SK-N-SH (cell line): ENCODE results near the gene OGFOD2. TPM values are rescaled to one million over a fixed set of nuclear protein-coding genes. Genes with fewer than 3 reads are reported as not detected.

ENCODE experiments used
- CTCF ChIA-PET: fragments of 300-600, 350-600 bp; formaldehyde crosslinking; extraction: SDS; loops from one replicate; lab custom pipeline; 2021; lab: Yijun Ruan, JAX
- POLR2A ChIA-PET: fragments of 350-600 bp; sonication (Branson Sonifier 250); formaldehyde crosslinking; extraction: SDS; loops from one replicate; lab custom pipeline; 2020; ENCODE audit warnings: antibody characterized with exemption, inconsistent platforms; lab: Yijun Ruan, JAX
- DNase-seq: peaks from one replicate; pipeline ENCODE4 v3.0.0; 2012
- H2AFZ ChIP-seq: fragments of 200-600 bp; sonication (generic); 2 replicates; pipeline ENCODE4 v1.8.1; 2016; ENCODE audit warnings: antibody characterized with exemption, mild to moderate bottlenecking, low read depth
- H3F3A ChIP-seq: fragments of 200-600 bp; sonication (generic); replicated peaks from 2 replicates; pipeline ENCODE3; 2016; ENCODE audit warnings: antibody characterized with exemption, mild to moderate bottlenecking; ENCODE audit not compliant: insufficient read depth
- H3K27ac ChIP-seq, 2 experiments: fragments of 200-500 bp in 1 of 2; fragments of 200-600 bp in 1 of 2; sonication (Bioruptor generic) in 1 of 2; sonication (generic), shearing (Covaris generic) in 1 of 2; 2 replicates each; pipeline versions ENCODE4 v1.5.1 to v1.6.1; 2014 to 2016; ENCODE audit warnings: low read depth in 2 of 2, inconsistent platforms in 1 of 2, low read length in 1 of 2, mild to moderate bottlenecking in 1 of 2, mixed read lengths in 1 of 2
- H3K27me3 ChIP-seq: fragments of 200-600 bp; sonication (generic), shearing (Covaris generic); 2 replicates; pipeline ENCODE4 v1.6.1; 2016; ENCODE audit warnings: mixed run types; ENCODE audit not compliant: insufficient read depth
- H3K36me3 ChIP-seq, 2 experiments: fragments of 200-500 bp in 1 of 2; fragments of 200-600 bp in 1 of 2; sonication (Bioruptor generic) in 1 of 2; sonication (generic) in 1 of 2; replicated peaks in 1 of 2; 2 replicates each; pipeline versions ENCODE3 to v1.5.1; 2014 to 2016; ENCODE audit warnings: low read length in 1 of 2, mild to moderate bottlenecking in 1 of 2; ENCODE audit not compliant: insufficient read depth in 2 of 2, control insufficient read depth in 1 of 2
- H3K4me1 ChIP-seq, 2 experiments: fragments of 200-500 bp in 1 of 2; fragments of 200-600 bp in 1 of 2; sonication (Bioruptor generic) in 1 of 2; sonication (generic), shearing (Covaris generic) in 1 of 2; 2 replicates each; pipeline versions ENCODE4 v1.5.1 to v1.6.1; 2014 to 2016; ENCODE audit warnings: low read depth in 1 of 2, low read length in 1 of 2, mixed run types in 1 of 2; ENCODE audit not compliant: insufficient read depth in 2 of 2, control insufficient read depth in 1 of 2
- H3K4me2 ChIP-seq: fragments of 200-600 bp; sonication (generic), shearing (Covaris generic); 2 replicates; pipeline ENCODE4 v1.6.1; 2017; ENCODE audit warnings: mixed run types
- H3K4me3 ChIP-seq, 2 experiments: fragments of 200-500 bp in 1 of 2; fragments of 200-600 bp in 1 of 2; sonication (Bioruptor generic) in 1 of 2; sonication (generic), shearing (Covaris generic) in 1 of 2; 2 replicates each; pipeline versions ENCODE4 v1.5.1 to v1.8.1; 2014 to 2016; ENCODE audit warnings: low read depth in 2 of 2, inconsistent platforms in 1 of 2, low read length in 1 of 2, mild to moderate bottlenecking in 1 of 2, mixed read lengths in 1 of 2, moderate library complexity in 1 of 2
- H3K79me2 ChIP-seq: fragments of 200-600 bp; sonication (generic); 2 replicates; pipeline ENCODE4 v1.8.1; 2017; ENCODE audit warnings: mild to moderate bottlenecking; ENCODE audit not compliant: insufficient read depth
- H3K9ac ChIP-seq: fragments of 200-600 bp; sonication (generic); 2 replicates; pipeline ENCODE4 v1.6.1; 2017; ENCODE audit warnings: mixed run types
- H3K9me2 ChIP-seq: fragments of 200-600 bp; sonication (generic); 2 replicates; pipeline ENCODE4 v1.6.1; 2017; ENCODE audit warnings: mixed run types
- H3K9me3 ChIP-seq: fragments of 200-600 bp; sonication (generic); 2 replicates; pipeline ENCODE4 v1.6.1; 2017; ENCODE audit warnings: mixed run types, mild to moderate bottlenecking, moderate library complexity
- H4K20me1 ChIP-seq: fragments of 200-600 bp; sonication (generic); 2 replicates; pipeline ENCODE4 v1.6.1; 2017; ENCODE audit warnings: mild to moderate bottlenecking, mixed run types; ENCODE audit not compliant: insufficient read depth
- CHD2 ChIP-seq: fragments of 150-350 bp; IDR thresholded peaks from 2 replicates; pipeline ENCODE4 v1.6.1; 2018; ENCODE audit warnings: low read length; ENCODE audit not compliant: partially characterized antibody
- ELF1 ChIP-seq: IDR thresholded peaks from 2 replicates; pipeline ENCODE4 v1.4.0; 2012
- EP300 ChIP-seq, 2 experiments: IDR thresholded peaks; 2 replicates each; pipeline versions ENCODE4 v1.4.0 to v1.6.1; 2012; ENCODE audit warnings: borderline replicate concordance in 1 of 2, low read depth in 1 of 2, low read length in 1 of 2
- EZH2phosphoT487 ChIP-seq: fragments of 200-600 bp; sonication (generic); IDR thresholded peaks from 2 replicates; pipeline ENCODE4 v1.6.1; 2017; ENCODE audit warnings: low read depth, mixed run types, mild to moderate bottlenecking, antibody characterized with exemption, moderate library complexity, borderline replicate concordance
- FOSL2 ChIP-seq: IDR thresholded peaks from 2 replicates; pipeline ENCODE4 v1.4.0; 2012; ENCODE audit warnings: low read depth, mild to moderate bottlenecking, moderate library complexity, borderline replicate concordance
- GABPA ChIP-seq: IDR thresholded peaks from 2 replicates; pipeline ENCODE4 v1.4.0; 2012; ENCODE audit warnings: low read depth, mild to moderate bottlenecking
- IRF3 ChIP-seq: fragments of 150-350 bp; IDR thresholded peaks from 2 replicates; pipeline ENCODE4 v1.6.1; 2016; ENCODE audit warnings: mild to moderate bottlenecking, low read depth, low read length
- JUND ChIP-seq: IDR thresholded peaks from 2 replicates; pipeline ENCODE4 v1.4.0; 2012
- MEF2A ChIP-seq: IDR thresholded peaks from 2 replicates; pipeline ENCODE4 v1.4.0; 2012; ENCODE audit warnings: low read depth, borderline replicate concordance
- RCOR1 ChIP-seq: fragments of 150-350 bp; IDR thresholded peaks from 2 replicates; pipeline ENCODE4 v1.6.1; 2017; ENCODE audit warnings: antibody characterized with exemption, low read length
- RFX5 ChIP-seq: IDR thresholded peaks from 2 replicates; pipeline ENCODE4 v1.6.1; 2012; ENCODE audit warnings: mild to moderate bottlenecking, improper control_type of control experiment, low read length
- SIN3A ChIP-seq: IDR thresholded peaks from 2 replicates; pipeline ENCODE4 v1.6.1; 2012; ENCODE audit warnings: low read depth, mild to moderate bottlenecking, low read length, moderate library complexity, borderline replicate concordance
- TAF1 ChIP-seq: IDR thresholded peaks from 2 replicates; pipeline ENCODE4 v1.6.1; 2012; ENCODE audit warnings: low read depth, mild to moderate bottlenecking, low read length, moderate library complexity, borderline replicate concordance
- TCF12 ChIP-seq: IDR thresholded peaks from 2 replicates; pipeline ENCODE4 v1.4.0; 2012
- TEAD4 ChIP-seq: IDR thresholded peaks from 2 replicates; pipeline ENCODE4 v1.4.0; 2012; ENCODE audit warnings: mild to moderate bottlenecking, borderline replicate concordance; ENCODE audit not compliant: insufficient read depth
- USF1 ChIP-seq: IDR thresholded peaks from 2 replicates; pipeline ENCODE4 v1.4.0; 2012; ENCODE audit warnings: low read depth, borderline replicate concordance
- USF2 ChIP-seq: fragments of 150-350 bp; IDR thresholded peaks from 2 replicates; pipeline ENCODE4 v1.6.1; 2017; ENCODE audit warnings: antibody characterized with exemption, low read length, low read depth, borderline replicate concordance
- YY1 ChIP-seq: IDR thresholded peaks from 2 replicates; pipeline ENCODE4 v1.4.0; 2012; ENCODE audit warnings: low read depth, mild to moderate bottlenecking
- ZBTB33 ChIP-seq: IDR thresholded peaks from 2 replicates; pipeline ENCODE4 v1.4.0; 2012; ENCODE audit warnings: low read depth, borderline replicate concordance
- WGBS: methylation state at CpG from one replicate; pipeline ENCODE4 v1.1.6; 2017; ENCODE audit warnings: low lambda C conversion rate; 5-methylcytosine and 5-hydroxymethylcytosine counted together
- polyA plus RNA-seq, 3 experiments: library from polyadenylated mRNA; depleted of rRNA; stranded (reverse); fragments of >200 nt; gene quantifications; 2 replicates each; pipeline ENCODE4 v1.2.3, GENCODE V29; 2012
- TF ChIP-seq, protein P1 (sequence below): IDR thresholded peaks from 2 replicates; pipeline ENCODE4; 2012

OGFOD2 gene
- polyA plus RNA-seq, 1 of the 3 experiments (the other 2 are of a cell fraction), result 22.0 TPM

GRCh38 chr12:123022846-123023245 lies 47.8 kb downstream of the OGFOD2 start (continued):
- TF ChIP-seq RCOR1 (no peak), EP300 (IDR thresholded peaks at IDR 0.05; ENCODE audit: borderline replicate concordance in 1 of 2, low read depth in 1 of 2, low read length in 1 of 2) (no peak), SIN3A (no peak), TEAD4 (no peak), USF2 (no peak), USF1 (no peak), CHD2 (no peak)

- Histone ChIP-seq H3K9me3 (no peaks in the 10 kb centered on the region), H3K9ac (no peak overlapping the region), H3K4me1 (peaks cover 0 to 2% of the 10 kb centered on the region in 2 experiments; a peak in 1 of 4 replicates), H3K27ac (no peak overlapping the region), H3K4me3 (no peak overlapping the region), H3K27me3 (no peaks in the 10 kb centered on the region), H3F3A (no peaks in the 10 kb centered on the region), H3K4me2 (no peak overlapping the region), H2AFZ (no peak overlapping the region), H3K9me2 (no peaks in the 10 kb centered on the region), H4K20me1 (no peaks in the 10 kb centered on the region), H3K79me2 (no peaks in the 10 kb centered on the region), H3K36me3 (no peaks in the 10 kb centered on the region)
- POLR2A ChIA-PET, result interaction anchor here (0.6 kb wide), 1 partner anchor 19 kb away, joined by 4 read pairs; no protein-coding TSS in a partner anchor
- WGBS, result 76% methylated on average over 9 of the region's 9 CpGs
- DNase-seq, result no peak
- CTCF ChIA-PET, result interaction anchor here (1.0 kb wide), 1 partner anchor 213 kb away, joined by 3 read pairs; no protein-coding TSS in a partner anchor
- TF ChIP-seq EZH2phosphoT487 (no peak), MEF2A (no peak), USF2 (no peak), TCF12 (no peak), FOSL2 (no peak), TAF1 (no peak), GABPA (no peak), TEAD4 (no peak), YY1 (no peak), ELF1 (no peak), ZBTB33 (no peak), CHD2 (no peak), RFX5 (no peak), IRF3 (no peak), JUND (no peak)
- TF ChIP-seq, protein P1, sequence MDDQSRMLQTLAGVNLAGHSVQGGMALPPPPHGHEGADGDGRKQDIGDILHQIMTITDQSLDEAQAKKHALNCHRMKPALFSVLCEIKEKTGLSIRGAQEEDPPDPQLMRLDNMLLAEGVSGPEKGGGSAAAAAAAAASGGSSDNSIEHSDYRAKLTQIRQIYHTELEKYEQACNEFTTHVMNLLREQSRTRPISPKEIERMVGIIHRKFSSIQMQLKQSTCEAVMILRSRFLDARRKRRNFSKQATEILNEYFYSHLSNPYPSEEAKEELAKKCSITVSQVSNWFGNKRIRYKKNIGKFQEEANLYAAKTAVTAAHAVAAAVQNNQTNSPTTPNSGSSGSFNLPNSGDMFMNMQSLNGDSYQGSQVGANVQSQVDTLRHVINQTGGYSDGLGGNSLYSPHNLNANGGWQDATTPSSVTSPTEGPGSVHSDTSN, result no peak
Observed at GRCh38 chr12:123024819-123025391, 49.9 kb downstream of the OGFOD2 start.
